ENCODE data around the gene CARF. TPM values are rescaled to one million over a fixed set of nuclear protein-coding genes. Genes with fewer than 3 reads are reported as not detected.

Gene CARF
- total RNA-seq, 1 experiment from 2014 or later: 4.2 TPM

DNA sequence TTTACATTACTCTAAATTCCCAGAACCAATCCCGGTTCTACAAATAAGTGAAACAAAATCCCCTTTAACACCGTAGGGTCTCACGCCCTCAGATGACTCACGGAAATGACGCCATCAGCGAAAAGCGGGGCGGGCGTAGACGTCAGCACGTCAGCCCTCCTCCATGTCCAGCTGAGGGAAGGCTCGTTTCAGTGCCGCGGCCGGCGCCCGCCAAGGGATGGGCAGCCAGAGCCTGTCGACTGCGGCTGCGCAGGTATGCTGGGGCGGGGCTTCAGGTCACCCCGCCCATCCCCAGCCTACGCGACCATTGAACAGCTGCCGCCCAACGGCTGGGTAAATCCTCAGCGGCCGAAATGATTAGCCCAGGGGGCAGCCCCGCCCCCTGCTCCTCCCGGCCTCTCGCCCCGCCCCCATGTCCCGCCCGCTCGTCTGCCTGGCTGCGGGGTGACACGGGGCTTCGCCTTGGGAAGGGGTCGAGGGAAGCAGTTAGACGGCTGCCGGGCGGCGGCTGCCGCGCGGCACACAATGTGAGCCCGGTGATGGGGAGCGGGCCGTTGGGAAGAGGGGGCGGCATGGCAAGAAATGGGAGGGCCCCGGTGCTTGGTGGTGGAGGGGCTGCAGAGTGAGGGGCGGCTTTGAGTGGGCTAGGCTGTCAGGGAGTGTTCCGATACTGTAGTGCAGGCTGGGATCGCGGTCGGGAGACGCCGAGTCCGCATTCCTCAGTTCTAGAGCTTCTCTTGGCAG, 102.6 kb downstream of the CARF start, which contains the start of gene NBEAL1:
TSS of gene NBEAL1 (plus strand) at position 420 of the 744 bp plus-strand sequence. CDS start 1,510 bp downstream, outside the sequence.
- Histone ChIP-seq H3K27ac (ENCODE audit: low read depth, low read length) (peak within 1 kb of the TSS; percentile 36), H3K27me3 (ENCODE audit: insufficient read depth, low read length) (no peaks in the 10 kb centered on the region), H3K9ac (ENCODE audit: low read length) (peak within 1 kb of the TSS; percentile 83), H4K20me1 (ENCODE audit: insufficient read depth) (no peaks in the 10 kb centered on the region; the same call in 1 of the 2 replicates), H3K4me2 (ENCODE audit: low read length) (peak within 1 kb of the TSS; percentile 93), H3K4me3 (replicated peaks in 1 of 2; ENCODE audit: low read depth in 1 of 2, low read length in 2 of 2) (peak within 1 kb of the TSS; percentile 81 to 89), H2AFZ (ENCODE audit: low read depth, low read length, poor library complexity, severe bottlenecking) (peak within 1 kb of the TSS; percentile 81), H3K9me2 (ENCODE audit: insufficient read depth) (no peaks in the 10 kb centered on the region), H3K79me2 (ENCODE audit: insufficient read depth, low read length) (peaks cover 15% of the 10 kb centered on the region; the same call in 1 of the 2 replicates), H3K9me3 (ENCODE audit: control insufficient read depth in 1 of 2, insufficient read depth in 1 of 2, low read depth in 1 of 2, low read length in 2 of 2) (no peaks in the 10 kb centered on the region), H3K36me3 (ENCODE audit: control insufficient read depth in 1 of 2, insufficient read depth in 2 of 2, low read length in 2 of 2) (0 out of 4 replicates have a peak, but pooled peaks cover 0 to 3% of the 10 kb centered on the region in 2 experiments), H3K4me1 (ENCODE audit: control insufficient read depth in 1 of 2, insufficient read depth in 2 of 2, low read length in 2 of 2) (peaks cover 6 to 17% of the 10 kb centered on the region in 2 experiments; a peak in 2 of 4 replicates)
- ChIA-PET RAD21 (ENCODE audit: low non-redundant PET in 1 of 2, low total read pairs in 2 of 2, uncharacterized antibody in 2 of 2, unreplicated experiment in 2 of 2) (no interaction called here), CTCF (no interaction called here), POLR2A (no interaction called here)
- no TSS peak for BruUV-seq (replicated peaks)
- peak; percentile 95 for DNase-seq (ENCODE audit: low read depth, low spot score)
- intact Hi-C loops (cut with micrococcal nuclease): no loop called here
- TF ChIP-seq SRF (IDR thresholded peaks at IDR 0.05; ENCODE audit: low read depth) (peak; percentile 21; the same call in 1 of the 2 replicates), SIN3A (IDR thresholded peaks at IDR 0.05; ENCODE audit: low read depth) (peak; percentile 63; the same call in 1 of the 2 replicates), ZFX (IDR thresholded peaks at IDR 0.05) (no peak), EGR1 (IDR thresholded peaks at IDR 0.05; ENCODE audit: low read depth) (peak; percentile 59), POLR2AphosphoS5 (IDR thresholded peaks at IDR 0.05; ENCODE audit: low read depth, low read length) (peak; percentile 74), JUND (IDR thresholded peaks at IDR 0.05) (peak; percentile 65), YY1 (IDR thresholded peaks at IDR 0.05; ENCODE audit: extremely low read depth, insufficient replicate concordance, low read depth, low read length) (peak; percentile 51), TCF7L2 (IDR thresholded peaks at IDR 0.05; ENCODE audit: borderline replicate concordance, extremely low read depth, insufficient read depth, insufficient read length) (peak; percentile 49), CTCF (IDR thresholded peaks at IDR 0.05 in 2 of 3, conservative IDR thresholded peaks at IDR 0.05 in 1 of 3; ENCODE audit: borderline replicate concordance in 1 of 3, insufficient read depth in 1 of 3, low read depth in 2 of 3, low read length in 2 of 3) (no peak), FOSL1 (IDR thresholded peaks at IDR 0.05; ENCODE audit: low read depth) (peak; percentile 73), CBX3 (IDR thresholded peaks at IDR 0.05; ENCODE audit: low read depth) (peak; percentile 81; the same call in 1 of the 2 replicates), POLR2A (IDR thresholded peaks at IDR 0.05; ENCODE audit: borderline replicate concordance, extremely low read depth, insufficient read depth, insufficient read length) (no peak), SP1 (IDR thresholded peaks at IDR 0.05; ENCODE audit: low read depth) (peak; percentile 84)
- TF ChIP-seq, protein P1, sequence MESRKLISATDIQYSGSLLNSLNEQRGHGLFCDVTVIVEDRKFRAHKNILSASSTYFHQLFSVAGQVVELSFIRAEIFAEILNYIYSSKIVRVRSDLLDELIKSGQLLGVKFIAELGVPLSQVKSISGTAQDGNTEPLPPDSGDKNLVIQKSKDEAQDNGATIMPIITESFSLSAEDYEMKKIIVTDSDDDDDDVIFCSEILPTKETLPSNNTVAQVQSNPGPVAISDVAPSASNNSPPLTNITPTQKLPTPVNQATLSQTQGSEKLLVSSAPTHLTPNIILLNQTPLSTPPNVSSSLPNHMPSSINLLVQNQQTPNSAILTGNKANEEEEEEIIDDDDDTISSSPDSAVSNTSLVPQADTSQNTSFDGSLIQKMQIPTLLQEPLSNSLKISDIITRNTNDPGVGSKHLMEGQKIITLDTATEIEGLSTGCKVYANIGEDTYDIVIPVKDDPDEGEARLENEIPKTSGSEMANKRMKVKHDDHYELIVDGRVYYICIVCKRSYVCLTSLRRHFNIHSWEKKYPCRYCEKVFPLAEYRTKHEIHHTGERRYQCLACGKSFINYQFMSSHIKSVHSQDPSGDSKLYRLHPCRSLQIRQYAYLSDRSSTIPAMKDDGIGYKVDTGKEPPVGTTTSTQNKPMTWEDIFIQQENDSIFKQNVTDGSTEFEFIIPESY (IDR thresholded peaks at IDR 0.05; ENCODE audit: extremely low read depth, insufficient replicate concordance, low read length): peak; percentile 22
- TF ChIP-seq, protein P2, sequence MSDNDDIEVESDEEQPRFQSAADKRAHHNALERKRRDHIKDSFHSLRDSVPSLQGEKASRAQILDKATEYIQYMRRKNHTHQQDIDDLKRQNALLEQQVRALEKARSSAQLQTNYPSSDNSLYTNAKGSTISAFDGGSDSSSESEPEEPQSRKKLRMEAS (IDR thresholded peaks at IDR 0.05): peak; percentile 56
- ATAC-seq: peak; percentile 94
